Measurements from ENCODE around the gene DAND5.

- TF ChIP-seq CTCF (IDR thresholded peaks at IDR 0.05), result no peak
- TF ChIP-seq TAF1 (IDR thresholded peaks at IDR 0.05; ENCODE audit: borderline replicate concordance, low read depth, low read length), result no peak
- no peak for TF ChIP-seq RFX5 (IDR thresholded peaks at IDR 0.05; ENCODE audit: low read length)
- no peak for TF ChIP-seq MXI1 (IDR thresholded peaks at IDR 0.05; ENCODE audit: low read depth, low read length)
- TF ChIP-seq POLR2AphosphoS5 (IDR thresholded peaks at IDR 0.05; ENCODE audit: low read depth, low read length), result no peak
- TF ChIP-seq, protein P1, sequence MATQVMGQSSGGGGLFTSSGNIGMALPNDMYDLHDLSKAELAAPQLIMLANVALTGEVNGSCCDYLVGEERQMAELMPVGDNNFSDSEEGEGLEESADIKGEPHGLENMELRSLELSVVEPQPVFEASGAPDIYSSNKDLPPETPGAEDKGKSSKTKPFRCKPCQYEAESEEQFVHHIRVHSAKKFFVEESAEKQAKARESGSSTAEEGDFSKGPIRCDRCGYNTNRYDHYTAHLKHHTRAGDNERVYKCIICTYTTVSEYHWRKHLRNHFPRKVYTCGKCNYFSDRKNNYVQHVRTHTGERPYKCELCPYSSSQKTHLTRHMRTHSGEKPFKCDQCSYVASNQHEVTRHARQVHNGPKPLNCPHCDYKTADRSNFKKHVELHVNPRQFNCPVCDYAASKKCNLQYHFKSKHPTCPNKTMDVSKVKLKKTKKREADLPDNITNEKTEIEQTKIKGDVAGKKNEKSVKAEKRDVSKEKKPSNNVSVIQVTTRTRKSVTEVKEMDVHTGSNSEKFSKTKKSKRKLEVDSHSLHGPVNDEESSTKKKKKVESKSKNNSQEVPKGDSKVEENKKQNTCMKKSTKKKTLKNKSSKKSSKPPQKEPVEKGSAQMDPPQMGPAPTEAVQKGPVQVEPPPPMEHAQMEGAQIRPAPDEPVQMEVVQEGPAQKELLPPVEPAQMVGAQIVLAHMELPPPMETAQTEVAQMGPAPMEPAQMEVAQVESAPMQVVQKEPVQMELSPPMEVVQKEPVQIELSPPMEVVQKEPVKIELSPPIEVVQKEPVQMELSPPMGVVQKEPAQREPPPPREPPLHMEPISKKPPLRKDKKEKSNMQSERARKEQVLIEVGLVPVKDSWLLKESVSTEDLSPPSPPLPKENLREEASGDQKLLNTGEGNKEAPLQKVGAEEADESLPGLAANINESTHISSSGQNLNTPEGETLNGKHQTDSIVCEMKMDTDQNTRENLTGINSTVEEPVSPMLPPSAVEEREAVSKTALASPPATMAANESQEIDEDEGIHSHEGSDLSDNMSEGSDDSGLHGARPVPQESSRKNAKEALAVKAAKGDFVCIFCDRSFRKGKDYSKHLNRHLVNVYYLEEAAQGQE (IDR thresholded peaks at IDR 0.05; ENCODE audit: low read depth, low read length), result no peak
Measured at GRCh38 chr19:12985049-12985776, 15.8 kb downstream of the DAND5 start.

All from SK-N-SH (cell line).